ENCODE results near the gene CHST9. TPM values are rescaled to one million over a fixed set of nuclear protein-coding genes. Genes with fewer than 3 reads are reported as not detected.
A peak's percentile ranks its signal among the peaks of the same experiment; 100 is the strongest.

Gene CHST9
- polyA plus RNA-seq, 1 donor from 2014 or later, result 0.32 TPM

DNA sequence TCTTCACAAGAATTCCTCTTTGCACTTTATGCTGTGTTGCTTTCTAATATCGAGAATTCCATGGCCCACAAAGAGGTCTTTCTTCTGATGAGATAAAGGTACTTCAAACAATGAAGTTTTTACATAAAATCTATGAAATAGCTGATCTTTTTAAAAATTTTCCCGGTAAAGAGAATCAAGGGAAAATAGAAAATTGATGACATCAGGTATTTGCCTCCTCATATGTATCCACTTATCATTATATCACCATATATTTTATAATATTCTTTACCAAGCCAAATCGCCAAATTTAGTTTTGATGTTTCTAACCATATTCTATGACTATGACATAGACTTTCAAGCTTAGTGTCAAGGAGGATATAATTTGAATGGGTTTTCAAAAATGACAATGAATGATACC is 139.8 kb downstream of the CHST9 start:
- no peak overlapping the region for H3K4me3 ChIP-seq (ENCODE audit: low read length)
- H3F3A ChIP-seq (ENCODE audit: insufficient read depth, low read length, poor library complexity, severe bottlenecking), result no peaks in the 10 kb centered on the region
- H3K36me3 ChIP-seq (ENCODE audit: insufficient read depth, low read length), result no peaks in the 10 kb centered on the region
- no peak overlapping the region for H3K4me2 ChIP-seq (ENCODE audit: low read length)
- no peaks in the 10 kb centered on the region for H3K79me2 ChIP-seq (replicated peaks; ENCODE audit: insufficient read depth, low read length)
- TF ChIP-seq EP300 (conservative IDR thresholded peaks at IDR 0.05; ENCODE audit: poor library complexity, severe bottlenecking), result no peak
- H3K27me3 ChIP-seq (ENCODE audit: insufficient read depth, low read depth, low read length), result peaks cover 4% of the 10 kb centered on the region
- H4K20me1 ChIP-seq (ENCODE audit: insufficient read depth), result no peaks in the 10 kb centered on the region
- no peak overlapping the region for H3K27ac ChIP-seq (ENCODE audit: low read length)
- H3K9ac ChIP-seq (ENCODE audit: low read length), result no peak overlapping the region
- H3K9me3 ChIP-seq (ENCODE audit: low read length), result no peaks in the 10 kb centered on the region
- no peak overlapping the region for H2AFZ ChIP-seq (ENCODE audit: low read depth, low read length)
- H3K9me2 ChIP-seq (ENCODE audit: insufficient read depth, low read length), result no peaks in the 10 kb centered on the region

- Histone ChIP-seq H3K36me3 (ENCODE audit: insufficient read depth, low read length) (no peaks in the 10 kb centered on the region), H3K9me3 (ENCODE audit: low read length) (no peaks in the 10 kb centered on the region), H3K4me2 (ENCODE audit: low read length) (no peak overlapping the region), H3K27me3 (ENCODE audit: insufficient read depth, low read depth, low read length) (peaks cover 4% of the 10 kb centered on the region), H3K9me2 (ENCODE audit: insufficient read depth, low read length) (no peaks in the 10 kb centered on the region), H3K79me2 (replicated peaks; ENCODE audit: insufficient read depth, low read length) (no peaks in the 10 kb centered on the region), H3F3A (ENCODE audit: insufficient read depth, low read length, poor library complexity, severe bottlenecking) (no peaks in the 10 kb centered on the region), H3K4me3 (ENCODE audit: low read length) (no peak overlapping the region), H3K27ac (ENCODE audit: low read length) (no peak overlapping the region), H2AFZ (ENCODE audit: low read depth, low read length) (no peak overlapping the region), H4K20me1 (ENCODE audit: insufficient read depth) (no peaks in the 10 kb centered on the region), H3K9ac (ENCODE audit: low read length) (no peak overlapping the region)
- TF ChIP-seq POLR2AphosphoS5 (IDR thresholded peaks at IDR 0.05), result no peak
- TF ChIP-seq RAD21 (conservative IDR thresholded peaks at IDR 0.05), result no peak
- TF ChIP-seq, protein P1, sequence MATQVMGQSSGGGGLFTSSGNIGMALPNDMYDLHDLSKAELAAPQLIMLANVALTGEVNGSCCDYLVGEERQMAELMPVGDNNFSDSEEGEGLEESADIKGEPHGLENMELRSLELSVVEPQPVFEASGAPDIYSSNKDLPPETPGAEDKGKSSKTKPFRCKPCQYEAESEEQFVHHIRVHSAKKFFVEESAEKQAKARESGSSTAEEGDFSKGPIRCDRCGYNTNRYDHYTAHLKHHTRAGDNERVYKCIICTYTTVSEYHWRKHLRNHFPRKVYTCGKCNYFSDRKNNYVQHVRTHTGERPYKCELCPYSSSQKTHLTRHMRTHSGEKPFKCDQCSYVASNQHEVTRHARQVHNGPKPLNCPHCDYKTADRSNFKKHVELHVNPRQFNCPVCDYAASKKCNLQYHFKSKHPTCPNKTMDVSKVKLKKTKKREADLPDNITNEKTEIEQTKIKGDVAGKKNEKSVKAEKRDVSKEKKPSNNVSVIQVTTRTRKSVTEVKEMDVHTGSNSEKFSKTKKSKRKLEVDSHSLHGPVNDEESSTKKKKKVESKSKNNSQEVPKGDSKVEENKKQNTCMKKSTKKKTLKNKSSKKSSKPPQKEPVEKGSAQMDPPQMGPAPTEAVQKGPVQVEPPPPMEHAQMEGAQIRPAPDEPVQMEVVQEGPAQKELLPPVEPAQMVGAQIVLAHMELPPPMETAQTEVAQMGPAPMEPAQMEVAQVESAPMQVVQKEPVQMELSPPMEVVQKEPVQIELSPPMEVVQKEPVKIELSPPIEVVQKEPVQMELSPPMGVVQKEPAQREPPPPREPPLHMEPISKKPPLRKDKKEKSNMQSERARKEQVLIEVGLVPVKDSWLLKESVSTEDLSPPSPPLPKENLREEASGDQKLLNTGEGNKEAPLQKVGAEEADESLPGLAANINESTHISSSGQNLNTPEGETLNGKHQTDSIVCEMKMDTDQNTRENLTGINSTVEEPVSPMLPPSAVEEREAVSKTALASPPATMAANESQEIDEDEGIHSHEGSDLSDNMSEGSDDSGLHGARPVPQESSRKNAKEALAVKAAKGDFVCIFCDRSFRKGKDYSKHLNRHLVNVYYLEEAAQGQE (IDR thresholded peaks at IDR 0.05; ENCODE audit: borderline replicate concordance), result no peak
- TF ChIP-seq EZH2 (IDR thresholded peaks at IDR 0.05; ENCODE audit: borderline replicate concordance, insufficient read depth, low read length, poor library complexity, severe bottlenecking), result no peak
- TF ChIP-seq CTCF (IDR thresholded peaks at IDR 0.05; ENCODE audit: poor library complexity, severe bottlenecking), result no peak
- TF ChIP-seq MXI1 (conservative IDR thresholded peaks at IDR 0.05; ENCODE audit: poor library complexity, severe bottlenecking), result no peak
- TF ChIP-seq EP300 (conservative IDR thresholded peaks at IDR 0.05; ENCODE audit: poor library complexity, severe bottlenecking), result no peak
- no peak for TF ChIP-seq SMC3 (conservative IDR thresholded peaks at IDR 0.05; ENCODE audit: poor library complexity)
- TF ChIP-seq TAF1 (IDR thresholded peaks at IDR 0.05; ENCODE audit: low read depth), result no peak
Observed at GRCh38 chr18:27042177-27042576, 142.9 kb downstream of the CHST9 start.

- Histone ChIP-seq H3F3A (ENCODE audit: insufficient read depth, low read length, poor library complexity, severe bottlenecking) (no peaks in the 10 kb centered on the region), H3K27ac (ENCODE audit: low read length) (no peak overlapping the region), H3K36me3 (ENCODE audit: insufficient read depth, low read length) (no peaks in the 10 kb centered on the region), H2AFZ (ENCODE audit: low read depth, low read length) (no peak overlapping the region), H3K79me2 (replicated peaks; ENCODE audit: insufficient read depth, low read length) (no peaks in the 10 kb centered on the region), H3K9me2 (ENCODE audit: insufficient read depth, low read length) (no peaks in the 10 kb centered on the region), H3K9me3 (ENCODE audit: low read length) (no peaks in the 10 kb centered on the region), H3K4me2 (ENCODE audit: low read length) (no peak overlapping the region), H3K4me3 (ENCODE audit: low read length) (no peak overlapping the region), H3K27me3 (ENCODE audit: insufficient read depth, low read depth, low read length) (peaks cover 4% of the 10 kb centered on the region), H3K9ac (ENCODE audit: low read length) (no peak overlapping the region), H4K20me1 (ENCODE audit: insufficient read depth) (no peaks in the 10 kb centered on the region)
- no peak for TF ChIP-seq RAD21 (conservative IDR thresholded peaks at IDR 0.05)
- no peak for TF ChIP-seq EZH2 (IDR thresholded peaks at IDR 0.05; ENCODE audit: borderline replicate concordance, insufficient read depth, low read length, poor library complexity, severe bottlenecking)
- TF ChIP-seq TAF1 (IDR thresholded peaks at IDR 0.05; ENCODE audit: low read depth), result no peak
- peak; percentile 96 for TF ChIP-seq POLR2AphosphoS5 (IDR thresholded peaks at IDR 0.05)
- TF ChIP-seq CTCF (IDR thresholded peaks at IDR 0.05; ENCODE audit: poor library complexity, severe bottlenecking), result no peak
- TF ChIP-seq EP300 (conservative IDR thresholded peaks at IDR 0.05; ENCODE audit: poor library complexity, severe bottlenecking), result peak; percentile 78
Observed at GRCh38 chr18:27040796-27041195, 144.3 kb downstream of the CHST9 start.

All from neural cell (in vitro differentiated cells).